Measurements from ENCODE around the gene CTCFL. TPM values are rescaled to one million over a fixed set of nuclear protein-coding genes. Genes with fewer than 3 reads are reported as not detected.

Gene CTCFL
- total RNA-seq, 2 donors from 2014 or later = 10.8 TPM; not detected in 1

- Histone ChIP-seq H3K4me3 (no peak overlapping the region), H3K27me3 (replicated peaks; ENCODE audit: insufficient read depth) (no peaks in the 10 kb centered on the region), H3K9me3 (no peaks in the 10 kb centered on the region), H3K4me1 (replicated peaks) (no peaks in the 10 kb centered on the region), H3K36me3 (no peaks in the 10 kb centered on the region), H3K27ac (no peak overlapping the region)
- no peak for DNase-seq (ENCODE audit: low spot score)
- 77% methylated on average over 17 of the region's 17 CpGs for WGBS
- intact Hi-C loops (cut with DNase I) = loop anchor here (5.0 kb wide), 1 partner anchor 35 kb away; no protein-coding TSS in a partner anchor
- TF ChIP-seq POLR2AphosphoS5 (IDR thresholded peaks at IDR 0.05) = no peak
These were observed 48.1 kb downstream of the CTCFL start for GRCh38 chr20:57476641-57477461.

GRCh38 chr20:57476084-57476526 lies 48.8 kb downstream of the CTCFL start:
- DNase-seq (ENCODE audit: low spot score) = no peak
- no peaks in the 10 kb centered on the region for H3K36me3 ChIP-seq
- WGBS = 52% methylated on average over 6 of the region's 6 CpGs
- H3K27ac ChIP-seq = no peak overlapping the region
- TF ChIP-seq CTCF (IDR thresholded peaks at IDR 0.05) (no peak), POLR2A (IDR thresholded peaks at IDR 0.05) (no peak)
- intact Hi-C loops (cut with DNase I) = loop anchor here (5.0 kb wide), 1 partner anchor 34 kb away; no protein-coding TSS in a partner anchor
- H3K4me1 ChIP-seq (replicated peaks) = no peaks in the 10 kb centered on the region
- H3K4me3 ChIP-seq = no peak overlapping the region
- H3K9me3 ChIP-seq = no peaks in the 10 kb centered on the region
- H3K27me3 ChIP-seq (replicated peaks; ENCODE audit: insufficient read depth) = no peaks in the 10 kb centered on the region

GRCh38 chr20:57475388-57476083 lies 49.4 kb downstream of the CTCFL start:
- Histone ChIP-seq H3K36me3 (no peaks in the 10 kb centered on the region), H3K4me1 (replicated peaks) (no peaks in the 10 kb centered on the region), H3K27me3 (replicated peaks; ENCODE audit: insufficient read depth) (no peaks in the 10 kb centered on the region), H3K27ac (no peak overlapping the region), H3K9me3 (no peaks in the 10 kb centered on the region), H3K4me3 (no peak overlapping the region)
- 59% methylated on average over 8 of the region's 8 CpGs for WGBS
- DNase-seq (ENCODE audit: low spot score) = no peak
- TF ChIP-seq CTCF (IDR thresholded peaks at IDR 0.05) (no peak), POLR2A (IDR thresholded peaks at IDR 0.05) (no peak)
- intact Hi-C loops (cut with DNase I) = loop anchor here (5.0 kb wide), 1 partner anchor 33 kb away; no protein-coding TSS in a partner anchor

GRCh38 chr20:57474816-57475215 lies 50.1 kb downstream of the CTCFL start:
- no peak overlapping the region for H3K27ac ChIP-seq

More at GRCh38 chr20:57474816-57475215, 50.1 kb downstream of the CTCFL start:
- Histone ChIP-seq H3K4me1 (replicated peaks) (no peaks in the 10 kb centered on the region), H3K9me3 (no peaks in the 10 kb centered on the region), H3K27me3 (replicated peaks; ENCODE audit: insufficient read depth) (no peaks in the 10 kb centered on the region), H3K4me3 (no peak overlapping the region), H3K36me3 (no peaks in the 10 kb centered on the region)
- TF ChIP-seq POLR2A (IDR thresholded peaks at IDR 0.05) (no peak), CTCF (IDR thresholded peaks at IDR 0.05) (no peak), POLR2AphosphoS5 (IDR thresholded peaks at IDR 0.05) (no peak)
- WGBS = 89% methylated on average over 7 of the region's 7 CpGs
- DNase-seq (ENCODE audit: low spot score) = no peak
- intact Hi-C loops (cut with DNase I) = loop anchor here (5.0 kb wide), 1 partner anchor 33 kb away; no protein-coding TSS in a partner anchor
